ENCODE results near the gene ELK4.

ELK4 gene

GRCh38 chr1:205670150-205670446 lies 38.3 kb upstream of the ELK4 start:
- H3K27ac ChIP-seq (replicated peaks): no peak overlapping the region
- no peak for TF ChIP-seq POLR2AphosphoS5 (IDR thresholded peaks at IDR 0.05; ENCODE audit: low read depth)
- TF ChIP-seq, protein P1, sequence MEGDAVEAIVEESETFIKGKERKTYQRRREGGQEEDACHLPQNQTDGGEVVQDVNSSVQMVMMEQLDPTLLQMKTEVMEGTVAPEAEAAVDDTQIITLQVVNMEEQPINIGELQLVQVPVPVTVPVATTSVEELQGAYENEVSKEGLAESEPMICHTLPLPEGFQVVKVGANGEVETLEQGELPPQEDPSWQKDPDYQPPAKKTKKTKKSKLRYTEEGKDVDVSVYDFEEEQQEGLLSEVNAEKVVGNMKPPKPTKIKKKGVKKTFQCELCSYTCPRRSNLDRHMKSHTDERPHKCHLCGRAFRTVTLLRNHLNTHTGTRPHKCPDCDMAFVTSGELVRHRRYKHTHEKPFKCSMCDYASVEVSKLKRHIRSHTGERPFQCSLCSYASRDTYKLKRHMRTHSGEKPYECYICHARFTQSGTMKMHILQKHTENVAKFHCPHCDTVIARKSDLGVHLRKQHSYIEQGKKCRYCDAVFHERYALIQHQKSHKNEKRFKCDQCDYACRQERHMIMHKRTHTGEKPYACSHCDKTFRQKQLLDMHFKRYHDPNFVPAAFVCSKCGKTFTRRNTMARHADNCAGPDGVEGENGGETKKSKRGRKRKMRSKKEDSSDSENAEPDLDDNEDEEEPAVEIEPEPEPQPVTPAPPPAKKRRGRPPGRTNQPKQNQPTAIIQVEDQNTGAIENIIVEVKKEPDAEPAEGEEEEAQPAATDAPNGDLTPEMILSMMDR (IDR thresholded peaks at IDR 0.05; ENCODE audit: insufficient read depth, low read length): no peak
- TF ChIP-seq GABPA (IDR thresholded peaks at IDR 0.05; ENCODE audit: low read depth): no peak
- no peak overlapping the region for H3K4me3 ChIP-seq (replicated peaks; ENCODE audit: insufficient read depth, low read length)

DNA sequence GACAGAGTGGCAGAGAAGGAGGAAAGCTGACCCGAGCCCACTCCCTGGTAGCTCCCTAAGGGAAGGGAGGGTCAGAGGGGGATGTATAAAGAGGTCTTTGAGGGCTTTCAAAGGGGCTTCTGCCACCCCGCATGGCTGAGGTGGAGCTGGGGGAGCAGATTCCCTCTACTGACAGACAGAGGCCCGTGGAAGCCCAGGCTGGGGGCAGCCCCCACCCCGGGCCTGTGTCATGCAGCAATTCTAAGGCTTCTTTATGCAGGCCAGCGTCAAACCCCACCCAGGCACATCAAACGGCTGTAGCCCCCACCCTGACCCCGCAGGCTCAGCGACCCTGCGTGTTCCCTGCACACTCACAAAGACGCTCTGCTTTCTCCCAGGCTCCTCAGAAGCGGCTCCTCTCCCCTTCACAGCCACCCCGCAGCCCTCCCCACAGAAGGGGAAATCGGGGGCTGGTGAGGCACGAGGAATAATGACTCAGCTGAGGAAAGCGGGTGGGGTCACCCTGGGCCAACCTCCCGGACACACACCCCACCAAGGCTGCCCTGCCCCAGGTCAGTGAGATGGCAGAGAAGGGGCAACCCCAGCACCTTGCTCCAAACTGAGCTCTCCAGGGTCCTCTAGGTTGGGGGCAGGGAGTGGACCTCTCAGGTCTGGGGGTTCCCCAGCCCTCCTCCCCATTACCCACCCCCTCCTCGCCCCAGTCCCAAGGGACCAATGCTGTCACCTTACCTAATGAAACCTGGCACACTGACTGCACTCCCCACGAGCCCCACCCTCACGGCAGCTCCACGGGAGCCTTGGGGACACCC lies 37.7 kb upstream of the ELK4 start:
- TF ChIP-seq, protein P1 (IDR thresholded peaks at IDR 0.05; ENCODE audit: insufficient read depth, low read length): no peak
- no peak for TF ChIP-seq SPI1 (IDR thresholded peaks at IDR 0.05; ENCODE audit: borderline replicate concordance, low read depth)
- no peak for TF ChIP-seq GABPA (IDR thresholded peaks at IDR 0.05; ENCODE audit: low read depth)
- no peak for TF ChIP-seq REST (IDR thresholded peaks at IDR 0.05; ENCODE audit: insufficient replicate concordance, low read depth)
- no peak for TF ChIP-seq POLR2AphosphoS5 (IDR thresholded peaks at IDR 0.05; ENCODE audit: low read depth)
- DNase-seq (ENCODE audit: low read depth in 1 of 2, low spot score in 1 of 2): no peak
- Histone ChIP-seq H3K27ac (replicated peaks) (no peak overlapping the region), H3K27me3 (ENCODE audit: insufficient read depth, poor library complexity, severe bottlenecking) (peaks cover 3% of the 10 kb centered on the region), H3K4me3 (replicated peaks; ENCODE audit: insufficient read depth, low read length) (no peak overlapping the region)

More at GRCh38 chr1:205670150-205670446, 38.3 kb upstream of the ELK4 start:
- H3K27me3 ChIP-seq (ENCODE audit: insufficient read depth, poor library complexity, severe bottlenecking): peaks cover 3% of the 10 kb centered on the region
- DNase-seq (ENCODE audit: low read depth in 1 of 2, low spot score in 1 of 2): no peak

GRCh38 chr1:205668951-205669340 lies 37.1 kb upstream of the ELK4 start:
- no peak overlapping the region for H3K27ac ChIP-seq (replicated peaks)
- no peak for DNase-seq (ENCODE audit: low read depth in 1 of 2, low spot score in 1 of 2)
- H3K4me3 ChIP-seq (replicated peaks; ENCODE audit: insufficient read depth, low read length): no peak overlapping the region
- H3K27me3 ChIP-seq (ENCODE audit: insufficient read depth, poor library complexity, severe bottlenecking): peaks cover 3% of the 10 kb centered on the region
- TF ChIP-seq POLR2AphosphoS5 (IDR thresholded peaks at IDR 0.05; ENCODE audit: low read depth): no peak
- no peak for TF ChIP-seq GABPA (IDR thresholded peaks at IDR 0.05; ENCODE audit: low read depth)
- TF ChIP-seq, protein P1 (IDR thresholded peaks at IDR 0.05; ENCODE audit: insufficient read depth, low read length): no peak
- TF ChIP-seq REST (IDR thresholded peaks at IDR 0.05; ENCODE audit: insufficient replicate concordance, low read depth): no peak
- TF ChIP-seq SPI1 (IDR thresholded peaks at IDR 0.05; ENCODE audit: borderline replicate concordance, low read depth): no peak

Measured in HL-60 (cell line).